HepG2 (cell line): ENCODE data around the gene DMAC1. TPM values are rescaled to one million over a fixed set of nuclear protein-coding genes. Genes with fewer than 3 reads are reported as not detected.
A peak's percentile ranks its signal among the peaks of the same experiment; 100 is the strongest.

Experiments
- CC2D1A ChIP-seq: sonication (generic); formaldehyde crosslinking; IDR thresholded peaks from 2 replicates; pipeline ENCODE4 v1.8.1; 2023; ENCODE audit warnings: mild to moderate bottlenecking, missing genetic modification reagents
- CCAR2 ChIP-seq: fragments of 200-400 bp; formaldehyde crosslinking; optimal IDR thresholded peaks from 2 replicates; pipeline ENCODE3; 2018; ENCODE audit warnings: low read depth, mild to moderate bottlenecking, low read length, moderate library complexity
- FOXA3 ChIP-seq: IDR thresholded peaks from 2 replicates; pipeline ENCODE4 v1.6.1; 2016; ENCODE audit warnings: missing genetic modification reagents, missing compliant biosample characterization
- MAFG ChIP-seq: sonication (generic); formaldehyde crosslinking; IDR thresholded peaks from 2 replicates; pipeline ENCODE4 v1.5.1; 2020; ENCODE audit warnings: mild to moderate bottlenecking, missing genetic modification reagents
- MIER2 ChIP-seq: IDR thresholded peaks from 2 replicates; pipeline ENCODE4 v1.6.1; 2016; ENCODE audit warnings: missing biosample characterization, missing genetic modification reagents
- SIX4 ChIP-seq: sonication (generic); formaldehyde crosslinking; IDR thresholded peaks from 2 replicates; pipeline ENCODE4 v1.4.0; 2020; ENCODE audit warnings: missing genetic modification reagents
- SP4 ChIP-seq: sonication (generic); formaldehyde crosslinking; IDR thresholded peaks from 2 replicates; pipeline ENCODE4 v1.8.1; 2023; ENCODE audit warnings: mild to moderate bottlenecking, missing genetic modification reagents
- SRSF9 ChIP-seq: fragments of 200-400 bp; formaldehyde crosslinking; IDR thresholded peaks from 2 replicates; pipeline ENCODE4 v1.6.1; 2018; ENCODE audit warnings: borderline replicate concordance, mild to moderate bottlenecking, low read depth, low read length; ENCODE audit not compliant: insufficient read depth, poor library complexity, severe bottlenecking
- SRY ChIP-seq: sonication (generic); formaldehyde crosslinking; IDR thresholded peaks from 2 replicates; pipeline ENCODE4 v1.8.0; 2022; ENCODE audit warnings: mild to moderate bottlenecking, missing genetic modification reagents
- TGIF2 ChIP-seq: IDR thresholded peaks from 2 replicates; pipeline ENCODE4 v1.6.1; 2016; ENCODE audit warnings: control low read depth, missing compliant biosample characterization
- YEATS2 ChIP-seq: sonication (generic); formaldehyde crosslinking; IDR thresholded peaks from 2 replicates; pipeline ENCODE4 v1.4.0; 2020; ENCODE audit warnings: missing genetic modification reagents, borderline replicate concordance
- ZFX ChIP-seq: sonication (generic); formaldehyde crosslinking; IDR thresholded peaks from 2 replicates; pipeline ENCODE4 v1.4.0; 2020; ENCODE audit warnings: mild to moderate bottlenecking, low read depth, missing genetic modification reagents, moderate library complexity
- ZNF547 ChIP-seq: sonication (generic); formaldehyde crosslinking; IDR thresholded peaks from 2 replicates; pipeline ENCODE4 v1.5.1; 2020; ENCODE audit warnings: mild to moderate bottlenecking, missing genetic modification reagents
- ZNF552 ChIP-seq: sonication (generic); formaldehyde crosslinking; IDR thresholded peaks from 2 replicates; pipeline ENCODE4 v1.9.0; 2022; ENCODE audit warnings: missing genetic modification reagents, mild to moderate bottlenecking, borderline replicate concordance
- ZNF768 ChIP-seq: sonication (generic); formaldehyde crosslinking; IDR thresholded peaks from 2 replicates; pipeline ENCODE4 v1.4.0; 2020; ENCODE audit warnings: missing genetic modification reagents
- ZSCAN30 ChIP-seq: sonication (generic); formaldehyde crosslinking; IDR thresholded peaks from 2 replicates; pipeline ENCODE4 v1.5.0; 2020; ENCODE audit warnings: mild to moderate bottlenecking, missing genetic modification reagents
- ZSCAN9 ChIP-seq: IDR thresholded peaks from 2 replicates; pipeline ENCODE4 v1.6.1; 2016; ENCODE audit warnings: borderline replicate concordance
- polyA plus RNA-seq, 8 experiments: library from polyadenylated mRNA; depleted of rRNA in 3 of 8; stranded (reverse) in 7 of 8; unstranded in 1 of 8; fragments of >200 nt; fragmentation: Illumina TruSeq in 4 of 8; extraction: Trizol in 4 of 8; gene quantifications; 2 replicates each; pipeline versions ENCODE4 v1.2.1 to v1.2.3, GENCODE V29; 2011 to 2016; ENCODE audit warnings: low read depth in 4 of 8, missing spikeins in 1 of 8, mixed read lengths in 1 of 8; ENCODE audit not compliant: insufficient read depth in 1 of 8
- total RNA-seq, 5 experiments: library from RNA; depleted of rRNA; stranded (reverse); fragments of >200 nt; fragmentation: Illumina TruSeq; extraction: Trizol; gene quantifications; 2 replicates each; pipeline ENCODE4 v1.2.3, GENCODE V29; 2016; ENCODE audit warnings: low read depth in 1 of 5
- TF ChIP-seq, protein P1 (sequence below): sonication (generic); formaldehyde crosslinking; IDR thresholded peaks from 2 replicates; pipeline ENCODE4 v1.4.0; 2020; ENCODE audit warnings: low read depth, missing genetic modification reagents
- TF ChIP-seq, protein P2 (sequence below): sonication (generic); formaldehyde crosslinking; IDR thresholded peaks from 2 replicates; pipeline ENCODE4 v1.5.0; 2020; ENCODE audit warnings: missing genetic modification reagents, mild to moderate bottlenecking, borderline replicate concordance
- TF ChIP-seq, protein P3 (sequence below): sonication (generic); formaldehyde crosslinking; IDR thresholded peaks from 2 replicates; pipeline ENCODE4 v1.4.0; 2020; ENCODE audit warnings: mild to moderate bottlenecking, missing genetic modification reagents
- TF ChIP-seq, protein P4 (sequence below): sonication (generic); formaldehyde crosslinking; IDR thresholded peaks from 2 replicates; pipeline ENCODE4 v1.4.0; 2020; ENCODE audit warnings: missing genetic modification reagents
- TF ChIP-seq, protein P5 (sequence below): sonication (generic); formaldehyde crosslinking; IDR thresholded peaks from 2 replicates; pipeline ENCODE4 v1.4.0; 2020; ENCODE audit warnings: missing genetic modification reagents; ENCODE audit errors: not compliant biosample characterization

DMAC1 gene
- total and polyA plus RNA-seq, 2 of the 13 experiments (the other 11 are each of a cell fraction or from before 2014, with no cell fraction given), result 44.3 to 72.9 TPM

DNA sequence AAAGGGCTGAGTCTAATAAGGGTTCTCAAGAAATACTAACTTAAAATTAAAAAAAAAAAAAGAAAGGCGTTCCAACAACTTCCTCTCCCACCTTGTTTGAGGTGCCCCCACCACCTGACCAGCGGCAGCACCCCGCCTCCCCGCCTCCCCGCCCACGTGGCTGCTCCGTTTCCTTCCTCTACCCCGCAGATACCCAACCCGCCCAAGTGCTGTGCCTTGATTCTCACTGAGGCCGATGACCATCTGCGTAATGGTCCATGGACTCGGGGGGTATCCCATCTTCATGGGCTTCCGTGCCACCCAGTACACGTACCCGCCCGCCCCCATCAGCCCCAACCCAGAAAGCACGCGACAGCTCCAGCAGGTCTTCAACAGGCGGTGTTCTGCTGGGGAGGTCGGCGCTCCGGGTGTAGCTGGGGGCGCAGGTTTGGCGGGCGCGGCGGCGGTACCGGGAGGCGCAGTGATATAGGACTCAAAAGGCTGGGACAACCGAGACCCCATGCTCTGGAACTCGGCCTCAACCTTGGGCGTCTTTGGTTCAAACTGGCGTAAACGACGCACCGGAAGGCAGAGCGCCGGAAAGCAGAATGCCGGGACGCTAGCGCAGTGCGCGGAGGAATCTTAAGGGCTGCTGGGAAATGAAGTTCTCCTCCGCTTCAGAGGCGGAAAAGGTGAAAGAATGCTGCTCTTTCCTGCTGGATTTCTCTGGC lies at the start of gene DMAC1 (continued):
- TF ChIP-seq, protein P1, sequence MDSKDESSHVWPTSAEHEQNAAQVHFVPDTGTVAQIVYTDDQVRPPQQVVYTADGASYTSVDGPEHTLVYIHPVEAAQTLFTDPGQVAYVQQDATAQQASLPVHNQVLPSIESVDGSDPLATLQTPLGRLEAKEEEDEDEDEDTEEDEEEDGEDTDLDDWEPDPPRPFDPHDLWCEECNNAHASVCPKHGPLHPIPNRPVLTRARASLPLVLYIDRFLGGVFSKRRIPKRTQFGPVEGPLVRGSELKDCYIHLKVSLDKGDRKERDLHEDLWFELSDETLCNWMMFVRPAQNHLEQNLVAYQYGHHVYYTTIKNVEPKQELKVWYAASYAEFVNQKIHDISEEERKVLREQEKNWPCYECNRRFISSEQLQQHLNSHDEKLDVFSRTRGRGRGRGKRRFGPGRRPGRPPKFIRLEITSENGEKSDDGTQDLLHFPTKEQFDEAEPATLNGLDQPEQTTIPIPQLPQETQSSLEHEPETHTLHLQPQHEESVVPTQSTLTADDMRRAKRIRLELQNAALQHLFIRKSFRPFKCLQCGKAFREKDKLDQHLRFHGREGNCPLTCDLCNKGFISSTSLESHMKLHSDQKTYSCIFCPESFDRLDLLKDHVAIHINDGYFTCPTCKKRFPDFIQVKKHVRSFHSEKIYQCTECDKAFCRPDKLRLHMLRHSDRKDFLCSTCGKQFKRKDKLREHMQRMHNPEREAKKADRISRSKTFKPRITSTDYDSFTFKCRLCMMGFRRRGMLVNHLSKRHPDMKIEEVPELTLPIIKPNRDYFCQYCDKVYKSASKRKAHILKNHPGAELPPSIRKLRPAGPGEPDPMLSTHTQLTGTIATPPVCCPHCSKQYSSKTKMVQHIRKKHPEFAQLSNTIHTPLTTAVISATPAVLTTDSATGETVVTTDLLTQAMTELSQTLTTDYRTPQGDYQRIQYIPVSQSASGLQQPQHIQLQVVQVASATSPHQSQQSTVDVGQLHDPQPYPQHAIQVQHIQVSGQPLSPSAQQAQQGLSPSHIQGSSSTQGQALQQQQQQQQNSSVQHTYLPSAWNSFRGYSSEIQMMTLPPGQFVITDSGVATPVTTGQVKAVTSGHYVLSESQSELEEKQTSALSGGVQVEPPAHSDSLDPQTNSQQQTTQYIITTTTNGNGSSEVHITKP (CRISPR knock-in tag), result no peak
- TF ChIP-seq ZNF547 (CRISPR knock-in tag) (no peak), MAFG (CRISPR knock-in tag) (no peak), MIER2 (no peak), SP4 (CRISPR knock-in tag) (no peak), ZNF552 (CRISPR knock-in tag) (no peak), ZSCAN30 (CRISPR knock-in tag) (no peak), ZNF768 (CRISPR knock-in tag) (no peak), FOXA3 (CRISPR knock-in tag) (no peak), SRY (CRISPR knock-in tag) (peak; percentile 60; the same call in 1 of the 2 replicates), YEATS2 (CRISPR knock-in tag) (peak; percentile 85; the same call in 1 of the 2 replicates), ZFX (CRISPR knock-in tag) (peak; percentile 82), ZSCAN9 (CRISPR knock-in tag) (no peak), SRSF9 (no peak), CCAR2 (no peak), CC2D1A (CRISPR knock-in tag) (no peak), TGIF2 (no peak), SIX4 (CRISPR knock-in tag) (no peak)
- TF ChIP-seq, protein P2, sequence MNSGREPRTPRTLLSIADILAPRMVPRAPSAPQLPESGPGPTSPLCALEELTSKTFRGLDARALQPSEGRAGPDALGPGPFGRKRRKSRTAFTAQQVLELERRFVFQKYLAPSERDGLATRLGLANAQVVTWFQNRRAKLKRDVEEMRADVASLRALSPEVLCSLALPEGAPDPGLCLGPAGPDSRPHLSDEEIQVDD (CRISPR knock-in tag), result no peak
- TF ChIP-seq, protein P3, sequence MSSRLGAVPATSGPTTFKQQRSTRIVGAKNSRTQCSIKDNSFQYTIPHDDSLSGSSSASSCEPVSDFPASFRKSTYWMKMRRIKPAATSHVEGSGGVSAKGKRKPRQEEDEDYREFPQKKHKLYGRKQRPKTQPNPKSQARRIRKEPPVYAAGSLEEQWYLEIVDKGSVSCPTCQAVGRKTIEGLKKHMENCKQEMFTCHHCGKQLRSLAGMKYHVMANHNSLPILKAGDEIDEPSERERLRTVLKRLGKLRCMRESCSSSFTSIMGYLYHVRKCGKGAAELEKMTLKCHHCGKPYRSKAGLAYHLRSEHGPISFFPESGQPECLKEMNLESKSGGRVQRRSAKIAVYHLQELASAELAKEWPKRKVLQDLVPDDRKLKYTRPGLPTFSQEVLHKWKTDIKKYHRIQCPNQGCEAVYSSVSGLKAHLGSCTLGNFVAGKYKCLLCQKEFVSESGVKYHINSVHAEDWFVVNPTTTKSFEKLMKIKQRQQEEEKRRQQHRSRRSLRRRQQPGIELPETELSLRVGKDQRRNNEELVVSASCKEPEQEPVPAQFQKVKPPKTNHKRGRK (CRISPR knock-in tag), result no peak
- TF ChIP-seq, protein P4, sequence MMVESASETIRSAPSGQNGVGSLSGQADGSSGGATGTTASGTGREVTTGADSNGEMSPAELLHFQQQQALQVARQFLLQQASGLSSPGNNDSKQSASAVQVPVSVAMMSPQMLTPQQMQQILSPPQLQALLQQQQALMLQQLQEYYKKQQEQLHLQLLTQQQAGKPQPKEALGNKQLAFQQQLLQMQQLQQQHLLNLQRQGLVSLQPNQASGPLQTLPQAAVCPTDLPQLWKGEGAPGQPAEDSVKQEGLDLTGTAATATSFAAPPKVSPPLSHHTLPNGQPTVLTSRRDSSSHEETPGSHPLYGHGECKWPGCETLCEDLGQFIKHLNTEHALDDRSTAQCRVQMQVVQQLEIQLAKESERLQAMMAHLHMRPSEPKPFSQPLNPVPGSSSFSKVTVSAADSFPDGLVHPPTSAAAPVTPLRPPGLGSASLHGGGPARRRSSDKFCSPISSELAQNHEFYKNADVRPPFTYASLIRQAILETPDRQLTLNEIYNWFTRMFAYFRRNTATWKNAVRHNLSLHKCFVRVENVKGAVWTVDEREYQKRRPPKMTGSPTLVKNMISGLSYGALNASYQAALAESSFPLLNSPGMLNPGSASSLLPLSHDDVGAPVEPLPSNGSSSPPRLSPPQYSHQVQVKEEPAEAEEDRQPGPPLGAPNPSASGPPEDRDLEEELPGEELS, result no peak
- TF ChIP-seq, protein P5, sequence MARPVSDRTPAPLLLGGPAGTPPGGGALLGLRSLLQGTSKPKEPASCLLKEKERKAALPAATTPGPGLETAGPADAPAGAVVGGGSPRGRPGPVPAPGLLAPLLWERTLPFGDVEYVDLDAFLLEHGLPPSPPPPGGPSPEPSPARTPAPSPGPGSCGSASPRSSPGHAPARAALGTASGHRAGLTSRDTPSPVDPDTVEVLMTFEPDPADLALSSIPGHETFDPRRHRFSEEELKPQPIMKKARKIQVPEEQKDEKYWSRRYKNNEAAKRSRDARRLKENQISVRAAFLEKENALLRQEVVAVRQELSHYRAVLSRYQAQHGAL (CRISPR knock-in tag), result no peak
